Adrenal gland (tissue), 12 donors: Measurements from ENCODE around the gene KRT14. TPM values are rescaled to one million over a fixed set of nuclear protein-coding genes. Genes with fewer than 3 reads are reported as not detected.
"Not testable (repeated sequence)": the region's sequence is repeated elsewhere in the genome, so short reads cannot be mapped to it uniquely, and the experiment has no call there.

ENCODE experiments used
- DNase-seq, 7 donors: peaks; one replicate each; pipeline ENCODE4 v3.0.0-alpha.2; 2019 to 2020
- H3K27ac ChIP-seq, 5 donors: fragments of 200-600 bp; sonication (generic) in 4 of 5; 1 replicate in 3 of 5; 2 replicates in 2 of 5; pipeline versions ENCODE4 v1.5.1 to v1.8.0; 2016 to 2020; ENCODE audit warnings: mild to moderate bottlenecking in 1 of 5
- H3K27me3 ChIP-seq: fragments of 200-600 bp; 2 replicates; pipeline ENCODE4 v1.8.0; 2021
- H3K36me3 ChIP-seq, 2 donors: fragments of 200-600 bp; replicated peaks in 1 of 2; 1 replicate in 1 of 2; 2 replicates in 1 of 2; pipeline versions ENCODE4 v1.5.1 to v1.8.0; 2018 to 2022
- H3K4me1 ChIP-seq, 2 donors: fragments of 200-600 bp; replicated peaks in 1 of 2; 1 replicate in 1 of 2; 2 replicates in 1 of 2; pipeline versions ENCODE4 v1.5.1 to v1.8.0; 2018 to 2021
- H3K4me3 ChIP-seq, 4 donors: fragments of 200-600 bp; sonication (generic) in 3 of 4; one replicate each; pipeline ENCODE4 v1.5.1; 2016 to 2018
- H3K9me3 ChIP-seq, 3 donors: fragments of 200-600 bp; sonication (generic) in 1 of 3; replicated peaks in 1 of 3; 1 replicate in 2 of 3; 2 replicates in 1 of 3; pipeline versions ENCODE4 v1.5.1 to v1.8.0; 2016 to 2021
- CTCF ChIP-seq, 6 experiments: fragments of 450-650 bp in 4 of 6; fragments of 200-600 bp in 2 of 6; sonication (generic) in 1 of 6; IDR thresholded peaks; 1 replicate in 5 of 6; 2 replicates in 1 of 6; pipeline versions ENCODE4 v1.5.1 to v1.8.0; 2016 to 2021; ENCODE audit warnings: antibody characterized with exemption in 6 of 6, mild to moderate bottlenecking in 2 of 6, moderate library complexity in 1 of 6
- POLR2A ChIP-seq, 2 donors: fragments of 450-650 bp; IDR thresholded peaks; one replicate each; pipeline ENCODE4 v1.6.1; 2017; ENCODE audit warnings: antibody characterized with exemption in 2 of 2, mild to moderate bottlenecking in 2 of 2, moderate library complexity in 1 of 2
- WGBS, 4 donors: extraction: QIAGEN DNeasy Blood & Tissue Kit in 2 of 4; methylation state at CpG; one replicate each; pipeline versions ENCODE4 v1.1.5 to v1.1.7; 2013 to 2017; 5-methylcytosine and 5-hydroxymethylcytosine counted together
- intact Hi-C, 2 donors: fragments of 100-400 bp; cut with DNase I; formaldehyde crosslinking; loops; one replicate each; pipeline versions ENCODE4 v1.14.1 to v1.15.0; 2022 to 2023
- polyA plus RNA-seq, 3 donors: library from polyadenylated mRNA; stranded (reverse); fragments of 200-250 nt in 2 of 3; fragments of 350-450 nt in 1 of 3; fragmentation: Illumina TruSeq in 1 of 3; extraction: RNeasy Lipid Tissue Mini Kit (QIAGEN cat#74804) in 1 of 3; gene quantifications; one replicate each; pipeline ENCODE4 v1.2.3, GENCODE V29; 2013 to 2014
- total RNA-seq, 9 donors: library from RNA; depleted of rRNA in 4 of 9; stranded (reverse); fragments of >200 nt in 4 of 9; fragments of 120-200 nt in 1 of 9; fragmentation: NEBNext Ultra II Directional in 1 of 9; extraction: Animal tissue kit (Norgen Biotek cat#: 25700) in 1 of 9; gene quantifications; one replicate each; pipeline versions ENCODE4 v1.1.0 to v1.2.4, GENCODE V29; 2013 to 2023
- donor health status: healthy with polysubstance abuse.
- donor health status: Bipolar disorder and iron deficiency.
- donor health status: DM: yes; HTN: yes; CAD: no.
- donor health status: DM: no; HTN: no; CAD: no.
- donor health status: DM: no; HTN: no; CAD: no.
- donor health status: DM: yes; HTN: yes; CAD: no.

The KRT14 gene
- total and polyA plus RNA-seq, 12 donors: 0.35 to 1.2 TPM; not detected in 10

DNA sequence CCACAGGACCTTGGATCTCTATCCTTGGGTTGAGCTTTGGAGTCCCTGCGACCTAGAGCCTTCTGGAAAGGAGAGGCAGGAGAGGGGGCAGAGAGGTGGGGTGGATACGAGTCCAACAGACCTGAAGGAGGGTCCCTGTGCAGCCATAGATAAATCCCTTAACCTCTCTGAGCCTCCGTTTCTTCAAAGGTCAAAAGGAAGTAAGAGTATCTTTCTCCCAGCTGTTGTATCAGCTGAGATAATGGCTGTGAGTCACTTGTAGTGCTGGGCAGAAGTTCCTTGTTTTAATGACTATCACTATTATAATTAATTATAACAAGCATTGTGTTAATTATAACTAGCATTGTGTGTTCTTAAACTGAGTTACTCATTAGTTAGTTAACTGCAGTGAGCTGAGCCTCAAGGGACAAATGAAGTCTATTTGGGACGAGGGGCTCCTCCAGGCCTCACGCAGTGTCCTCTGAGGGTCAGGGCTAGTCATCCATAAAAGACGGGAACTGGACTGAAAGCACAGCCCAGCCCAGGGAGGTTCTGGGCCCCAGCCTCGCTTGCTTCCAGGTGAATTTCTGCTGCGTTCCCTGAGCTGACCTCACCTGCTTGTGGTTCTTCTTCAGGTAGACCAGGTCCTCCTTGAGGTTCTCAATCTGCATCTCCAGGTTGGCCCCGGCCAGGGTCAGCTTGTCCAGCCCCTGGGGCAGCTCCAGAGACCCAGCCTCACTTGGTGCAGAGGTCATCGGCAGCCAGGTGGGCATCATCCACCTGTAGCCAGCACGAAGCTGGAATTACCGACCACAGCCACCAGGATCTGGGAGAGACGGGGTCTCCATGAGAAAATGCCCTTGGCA, 43.4 kb upstream of the KRT14 start:
- TF ChIP-seq POLR2A (IDR thresholded peaks at IDR 0.05) (no peak), CTCF (IDR thresholded peaks at IDR 0.05) (no peak)
- peaks cover 0 to 2% of the 10 kb centered on the region in 2 donors for H3K4me1 ChIP-seq
- intact Hi-C loops: no loop called here
- DNase-seq: no peak
- H3K27me3 ChIP-seq: no peaks in the 10 kb centered on the region
- WGBS, 4 donors: 77 to 85% (median 79%) methylated on average over 8 to 13 of the region's 13 CpGs
- H3K36me3 ChIP-seq: no peaks in the 10 kb centered on the region
- H3K27ac ChIP-seq: no peak overlapping the region
- H3K9me3 ChIP-seq: no peaks in the 10 kb centered on the region
- no peak overlapping the region for H3K4me3 ChIP-seq

- H3K9me3 ChIP-seq: no peaks in the 10 kb centered on the region
- H3K4me3 ChIP-seq: no peak overlapping the region
- intact Hi-C loops: no loop called here
- no peaks in the 10 kb centered on the region for H3K4me1 ChIP-seq
- WGBS, 4 donors: 86 to 93% (median 89%) methylated on average over 3 to 10 of the region's 10 CpGs
- H3K36me3 ChIP-seq: no peaks in the 10 kb centered on the region
- H3K27me3 ChIP-seq: no peaks in the 10 kb centered on the region
- no peak for DNase-seq
- TF ChIP-seq CTCF (IDR thresholded peaks at IDR 0.05) (no peak), POLR2A (IDR thresholded peaks at IDR 0.05) (no peak)
- no peak overlapping the region for H3K27ac ChIP-seq
Observed at GRCh38 chr17:41629316-41629715, 42.6 kb upstream of the KRT14 start.

DNA sequence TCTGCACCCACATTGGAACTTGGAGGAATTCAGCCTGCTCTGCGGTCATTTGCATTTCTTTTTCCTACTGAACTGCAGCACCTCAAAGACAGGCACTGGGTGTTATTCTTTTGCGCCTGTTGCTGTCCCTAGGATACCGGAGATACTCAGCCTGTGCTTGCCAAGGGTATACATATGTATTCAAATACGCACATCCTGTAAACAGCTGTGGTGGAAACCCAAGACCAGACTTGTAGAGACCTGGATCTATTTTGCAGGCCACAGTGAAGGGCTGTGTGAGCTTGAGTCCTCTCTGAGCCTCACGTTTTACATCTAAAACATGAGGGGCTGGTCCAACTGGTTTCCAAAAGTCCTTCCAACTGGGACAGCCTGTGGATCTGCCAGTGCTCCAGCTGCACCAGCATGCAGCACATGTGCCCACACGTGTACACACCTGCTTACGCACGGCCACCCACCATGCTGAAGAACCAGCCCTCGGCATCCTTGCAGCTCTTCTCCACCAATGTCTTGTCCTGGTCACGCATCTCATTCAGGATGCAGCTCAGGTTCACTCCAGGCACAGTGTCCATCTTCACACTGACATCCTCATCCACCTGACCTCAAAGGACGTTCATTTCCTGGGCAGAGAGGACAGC, 42.0 kb upstream of the KRT14 start:
- 87 to 90% (median 89%) methylated on average over 11 of the region's 11 CpGs for WGBS, 4 donors
- H3K27me3 ChIP-seq, DNase-seq, H3K27ac ChIP-seq, H3K4me1 ChIP-seq, intact Hi-C loops, H3K4me3 ChIP-seq, H3K36me3 ChIP-seq, H3K9me3 ChIP-seq: not testable (repeated sequence)

DNA sequence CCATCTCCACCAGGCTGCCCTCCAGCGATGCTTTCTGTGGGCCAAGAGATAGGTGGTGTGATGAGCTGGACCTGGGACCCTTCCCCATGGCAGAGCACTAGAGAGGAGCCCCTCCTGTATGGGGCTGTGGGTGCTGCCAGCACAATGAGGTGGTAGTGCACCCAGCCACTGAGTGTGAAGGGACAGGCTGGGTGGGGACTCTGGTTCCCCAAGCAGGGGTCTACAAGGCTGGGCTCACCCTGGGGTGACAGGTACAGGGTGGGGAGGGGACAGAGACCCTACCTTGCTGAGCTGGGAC, 41.3 kb upstream of the KRT14 start:
- not testable (repeated sequence) for DNase-seq
- WGBS, 4 donors: 55 to 56% methylated on average over 1 of the region's 1 CpG; no CpG with 5 or more reads in 2 of the 4 donors

DNA sequence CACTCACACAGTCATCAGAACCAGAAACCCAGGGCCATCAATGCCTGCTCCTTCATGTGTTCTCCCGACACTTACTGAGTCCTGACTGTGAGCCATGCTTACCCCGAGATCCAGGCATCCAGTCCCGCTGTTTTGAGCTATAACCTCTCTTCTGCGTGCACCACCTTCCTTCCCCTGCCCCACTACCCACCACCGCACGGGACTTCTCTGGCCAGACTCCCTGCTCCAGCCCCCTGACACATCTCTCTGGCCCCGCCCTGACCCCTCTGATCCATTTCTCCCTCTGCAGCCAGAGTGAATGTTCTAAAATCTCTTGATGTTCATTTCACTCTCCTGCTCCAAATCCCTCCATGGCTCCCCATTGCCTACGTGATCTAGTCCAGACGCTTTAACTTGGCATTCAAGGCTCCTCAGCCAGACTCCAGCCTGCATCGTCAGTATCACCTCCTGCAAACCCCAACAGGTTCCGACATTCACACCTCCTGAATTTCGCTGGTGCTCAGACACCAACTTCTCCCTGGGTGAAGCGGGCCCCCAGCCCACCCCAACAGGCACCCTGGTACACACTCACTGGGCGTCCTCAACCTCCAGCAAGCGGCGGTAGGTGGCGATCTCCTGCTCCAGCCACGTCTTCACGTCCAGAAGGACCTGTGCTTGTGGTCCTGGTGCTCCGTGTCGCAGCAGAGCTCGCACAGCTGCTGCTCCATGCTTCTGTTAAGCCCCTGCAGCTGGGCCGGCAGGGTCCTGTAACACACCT, 40.8 kb upstream of the KRT14 start:
- intact Hi-C loops: no loop called here
- no peaks in the 10 kb centered on the region for H3K4me1 ChIP-seq
- no peaks in the 10 kb centered on the region for H3K9me3 ChIP-seq
- no peaks in the 10 kb centered on the region for H3K36me3 ChIP-seq
- H3K27ac ChIP-seq: no peak overlapping the region
- no peak for TF ChIP-seq POLR2A (IDR thresholded peaks at IDR 0.05)
- TF ChIP-seq CTCF (IDR thresholded peaks at IDR 0.05): no peak
- no peak for DNase-seq
- H3K27me3 ChIP-seq: no peaks in the 10 kb centered on the region
- no peak overlapping the region for H3K4me3 ChIP-seq
- WGBS, 4 donors: 80 to 88% (median 86%) methylated on average over 19 to 23 of the region's 23 CpGs

More for the DNA sequence above, 41.3 kb upstream of the KRT14 start:
- H3K27ac ChIP-seq, intact Hi-C loops, H3K27me3 ChIP-seq, H3K36me3 ChIP-seq, H3K4me1 ChIP-seq, H3K4me3 ChIP-seq, H3K9me3 ChIP-seq: not testable (repeated sequence)

- H3K27ac ChIP-seq, DNase-seq, H3K9me3 ChIP-seq, H3K4me1 ChIP-seq, H3K4me3 ChIP-seq, H3K36me3 ChIP-seq, H3K27me3 ChIP-seq, intact Hi-C loops: not testable (repeated sequence)
- WGBS, 4 donors: 78 to 90% (median 84%) methylated on average over 5 of the region's 5 CpGs
Observed at GRCh38 chr17:41626914-41627295, 40.2 kb upstream of the KRT14 start.

DNA sequence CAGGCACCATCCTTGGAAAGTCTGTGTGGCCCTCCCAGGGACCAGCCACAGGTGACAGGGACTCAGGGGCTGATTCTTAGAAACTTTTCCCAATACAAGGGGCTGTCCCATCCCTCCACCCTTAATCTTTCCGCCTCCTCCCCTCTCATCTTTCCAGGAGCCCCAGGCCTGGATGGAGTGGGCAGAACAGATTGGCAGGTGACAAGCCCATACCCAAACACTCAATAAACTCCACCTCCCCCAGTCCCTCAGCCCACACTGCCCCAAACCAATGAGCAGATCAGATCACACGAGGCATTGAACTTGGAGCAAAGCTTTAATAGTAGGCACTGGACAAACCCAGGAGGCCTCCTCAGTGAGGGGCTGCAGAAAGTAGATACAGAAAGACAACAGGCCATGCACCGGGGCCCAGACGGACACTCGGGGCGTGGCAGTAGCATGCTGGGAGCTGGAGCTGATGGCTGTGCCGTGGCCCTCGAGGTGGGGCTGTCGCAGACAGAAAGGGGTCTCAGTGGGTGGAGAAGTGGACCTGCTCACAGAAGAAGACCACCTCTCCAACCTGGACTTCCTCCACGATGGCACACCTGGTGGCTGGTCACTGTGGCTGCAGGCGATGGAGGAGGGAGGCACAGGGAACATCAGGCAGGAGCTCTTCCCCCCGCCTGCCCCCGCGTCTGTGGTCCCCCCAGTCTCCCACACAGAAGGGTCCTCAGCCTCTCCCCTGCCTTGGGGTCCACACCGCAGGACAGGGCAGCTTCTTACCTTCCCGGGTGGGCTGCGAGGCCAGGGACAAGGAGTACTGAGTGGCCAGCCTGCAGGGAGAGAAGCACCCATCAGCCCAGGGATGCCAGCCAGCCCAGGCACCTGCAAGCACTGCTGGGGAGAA, 39.6 kb upstream of the KRT14 start:
- H3K9me3 ChIP-seq, intact Hi-C loops, H3K4me3 ChIP-seq, H3K27ac ChIP-seq, H3K36me3 ChIP-seq, H3K27me3 ChIP-seq, H3K4me1 ChIP-seq, DNase-seq: not testable (repeated sequence)
- WGBS, 4 donors: 79 to 94% (median 87%) methylated on average over 6 to 17 of the region's 17 CpGs
